HG03469 (cell line): ENCODE measurements around the gene SETD6.
"Not testable (repeated sequence)": the region's sequence is repeated elsewhere in the genome, so short reads cannot be mapped to it uniquely, and the experiment has no call there.

Experiments
- ATAC-seq: cut with Tn5 transposase; IDR thresholded peaks from one replicate; pipeline ENCODE4 v1.9.1; 2021; ENCODE audit warnings: mild to moderate bottlenecking, moderate library complexity, moderate number of reproducible peaks; ENCODE audit not compliant: unreplicated experiment

SETD6 gene

DNA sequence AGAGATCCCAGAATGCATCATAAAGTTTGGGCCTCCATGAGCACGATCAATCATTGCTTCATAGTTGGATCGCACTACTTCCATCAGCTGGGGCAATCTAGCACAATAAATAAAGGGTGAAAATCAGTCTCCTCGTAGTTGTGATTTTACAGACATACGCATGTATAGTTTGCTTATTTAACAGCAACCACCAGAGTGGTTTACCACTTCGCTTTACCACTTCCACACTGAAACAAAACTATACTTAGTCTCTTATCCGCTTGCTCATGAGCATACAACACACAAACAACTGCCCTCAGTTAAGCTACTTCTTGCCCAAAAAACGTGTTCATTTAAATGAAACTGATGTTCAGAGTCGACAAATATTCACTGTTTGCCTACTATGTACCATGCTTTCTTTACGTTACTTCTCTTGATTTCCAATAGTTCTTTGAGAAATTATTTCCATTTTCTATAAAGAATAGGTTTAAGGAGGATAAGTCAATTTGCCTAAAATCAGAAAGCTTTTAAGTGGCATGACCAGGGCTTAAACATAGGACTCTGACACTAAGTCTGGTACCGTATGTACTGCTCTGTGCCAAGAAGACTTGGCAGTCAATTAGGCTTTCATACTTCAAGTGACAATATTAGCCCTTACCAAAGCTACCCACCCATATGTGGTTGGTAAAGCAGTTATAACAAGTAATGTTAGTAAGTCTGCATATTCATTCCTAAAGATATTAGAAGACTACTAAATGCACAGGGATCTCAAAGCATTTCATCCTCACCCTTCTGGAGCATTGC, 22.0 kb downstream of the SETD6 start:
- ATAC-seq: no peak

- no peak for ATAC-seq
Measured at GRCh38 chr16:58541711-58542110, 26.4 kb downstream of the SETD6 start.

DNA sequence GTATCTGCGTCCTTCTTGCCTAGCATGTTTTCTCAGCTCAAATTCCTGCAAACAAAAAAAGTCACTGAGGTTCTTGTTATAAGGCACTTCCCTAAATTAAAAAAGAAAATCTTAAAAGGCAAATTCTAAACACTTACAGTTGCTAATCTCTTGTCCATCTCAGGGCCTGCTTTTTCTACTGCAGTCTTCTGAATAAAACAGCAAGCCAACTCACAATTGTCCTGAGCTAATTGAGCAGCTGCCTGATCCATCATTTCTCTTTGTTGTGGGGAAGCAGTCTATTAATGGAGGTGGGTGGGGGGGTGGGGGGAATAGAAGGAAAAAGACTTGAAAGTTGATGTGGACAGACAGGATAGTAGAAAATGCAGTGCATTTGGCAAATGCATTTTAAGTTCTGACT, 27.0 kb downstream of the SETD6 start:
- no peak for ATAC-seq

DNA sequence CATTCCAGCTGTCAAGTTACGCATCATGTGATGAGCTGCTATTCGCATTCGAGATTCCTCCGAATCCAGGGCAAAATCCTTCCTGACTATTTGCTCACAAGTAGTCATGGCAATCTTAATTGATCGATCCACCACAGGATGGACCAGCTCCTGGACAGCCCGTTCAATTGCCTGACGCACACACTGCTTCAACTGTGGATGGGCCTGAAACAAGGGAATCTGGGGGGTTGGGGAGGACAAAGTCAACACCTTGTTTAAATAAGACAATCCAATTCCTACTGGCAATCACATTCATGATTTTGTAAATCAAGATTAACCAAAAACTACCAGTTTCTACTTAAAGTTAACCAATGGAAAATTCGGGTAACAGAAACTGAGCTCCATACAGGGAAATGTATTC, 28.4 kb downstream of the SETD6 start:
- ATAC-seq: no peak

GRCh38 chr16:58548378-58548777, 33.1 kb downstream of the SETD6 start:
- no peak for ATAC-seq

GRCh38 chr16:58551496-58551895, 36.2 kb downstream of the SETD6 start:
- no peak for ATAC-seq

- no peak for ATAC-seq
Measured at GRCh38 chr16:58556678-58557077, 41.4 kb downstream of the SETD6 start.

GRCh38 chr16:58563235-58563634, 47.9 kb downstream of the SETD6 start:
- no peak for ATAC-seq

DNA sequence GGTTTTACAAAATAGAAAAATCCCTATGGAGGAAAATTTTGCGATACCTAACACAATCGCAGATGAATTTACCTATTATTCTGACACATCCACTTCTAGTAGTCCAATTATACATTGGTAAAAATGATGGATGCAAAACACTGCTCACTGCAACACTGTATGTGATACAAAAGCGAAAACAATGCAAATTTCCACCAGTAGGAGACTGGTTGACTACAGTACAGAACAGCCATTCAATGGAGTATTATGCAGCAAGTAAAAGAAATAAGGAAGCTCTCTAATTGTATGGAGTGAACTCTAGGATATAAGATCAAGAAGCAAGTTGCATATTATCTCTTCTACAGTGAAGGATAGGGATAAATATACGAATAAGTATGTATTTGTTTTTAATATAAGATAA, 48.5 kb downstream of the SETD6 start:
- no peak for ATAC-seq

GRCh38 chr16:58565697-58566096, 50.4 kb downstream of the SETD6 start:
- ATAC-seq: not testable (repeated sequence)
